A673 (cell line): ENCODE measurements around the gene NAB2. TPM values are rescaled to one million over a fixed set of nuclear protein-coding genes. Genes with fewer than 3 reads are reported as not detected.
"Not testable (repeated sequence)": the region's sequence is repeated elsewhere in the genome, so short reads cannot be mapped to it uniquely, and the experiment has no call there.

Source experiments
- BruUV-seq: library from RNA; stranded (reverse); fragments of 400-500 nt; replicated peaks from 2 replicates; lab custom pipeline; 2021; lab: Mats Ljungman, UMichigan
- CTCF ChIA-PET: fragments of 300-600 bp; sonication (Branson Sonifier 250); formaldehyde crosslinking; loops from one replicate; lab custom pipeline; 2022; ENCODE audit warnings: antibody characterized with exemption; lab: Charles Lee
- POLR2A ChIA-PET: fragments of 300-600 bp; sonication (Branson Sonifier 250); formaldehyde crosslinking; loops from one replicate; lab custom pipeline; 2022; ENCODE audit warnings: antibody characterized with exemption; ENCODE audit not compliant: low non-redundant PET; lab: Charles Lee
- DNase-seq: peaks from one replicate; pipeline ENCODE4 v3.0.0-alpha.2; 2015; ENCODE audit warnings: low spot score
- H3K27ac ChIP-seq: fragments of 200-600 bp; sonication (generic); 2 replicates; pipeline ENCODE4 v1.5.1; 2016; ENCODE audit warnings: mixed run types, low read depth, mild to moderate bottlenecking, mixed read lengths, antibody characterized with exemption, low read length; ENCODE audit not compliant: poor library complexity, severe bottlenecking
- H3K27me3 ChIP-seq: fragments of 200-600 bp; sonication (generic); replicated peaks from 2 replicates; pipeline ENCODE4 v1.6.1; 2017; ENCODE audit warnings: mixed run types, low read depth, mild to moderate bottlenecking, mixed read lengths, antibody characterized with exemption, low read length; ENCODE audit not compliant: insufficient read depth, poor library complexity
- H3K36me3 ChIP-seq: fragments of 200-600 bp; sonication (generic); 2 replicates; pipeline ENCODE4 v1.6.1; 2016; ENCODE audit warnings: mixed run types, mild to moderate bottlenecking, mixed read lengths, antibody characterized with exemption, low read length; ENCODE audit not compliant: insufficient read depth, poor library complexity, severe bottlenecking
- H3K4me1 ChIP-seq: fragments of 200-600 bp; sonication (generic); 2 replicates; pipeline ENCODE4 v1.6.1; 2017; ENCODE audit warnings: mixed run types, mild to moderate bottlenecking, mixed read lengths, antibody characterized with exemption, low read length; ENCODE audit not compliant: insufficient read depth, poor library complexity, severe bottlenecking
- H3K4me3 ChIP-seq: fragments of 200-600 bp; sonication (generic); 2 replicates; pipeline ENCODE4 v1.5.1; 2016; ENCODE audit warnings: low read depth, mixed run types, mild to moderate bottlenecking, mixed read lengths, low read length; ENCODE audit not compliant: poor library complexity, severe bottlenecking
- H3K9me3 ChIP-seq: fragments of 200-600 bp; sonication (generic); 2 replicates; pipeline ENCODE4 v1.6.1; 2016; ENCODE audit warnings: mixed run types, low read depth, mild to moderate bottlenecking, mixed read lengths, antibody characterized with exemption, low read length; ENCODE audit not compliant: poor library complexity, severe bottlenecking
- CTCF ChIP-seq: fragments of 300-800, 200-600 bp; sonication (generic); conservative IDR thresholded peaks from 2 replicates; pipeline ENCODE4 v1.5.1; 2017; ENCODE audit warnings: low read depth, mild to moderate bottlenecking, antibody characterized with exemption, low read length, moderate library complexity, mixed read lengths
- EZH2 ChIP-seq: fragments of 200-600 bp; sonication (generic); IDR thresholded peaks from 2 replicates; pipeline ENCODE4 v1.6.1; 2017; ENCODE audit warnings: borderline replicate concordance, low read depth, mild to moderate bottlenecking, mixed read lengths, antibody characterized with exemption, low read length; ENCODE audit not compliant: poor library complexity, severe bottlenecking
- intact Hi-C: fragments of 100-400 bp; cut with micrococcal nuclease; formaldehyde crosslinking; loops from one replicate; pipeline ENCODE4 v1.10.0; 2022; ENCODE audit not compliant: unreplicated experiment
- total RNA-seq: library from RNA; stranded (reverse); gene quantifications from 2 replicates; pipeline ENCODE4 v1.2.3, GENCODE V29; 2021

Gene NAB2
- total RNA-seq, 1 experiment from 2014 or later, result 61.8 TPM

- no peak overlapping the region for H3K27ac ChIP-seq
- no TSS peak for BruUV-seq
- DNase-seq, result no peak
- no peak overlapping the region for H3K4me3 ChIP-seq
- H3K9me3 ChIP-seq, result no peaks in the 10 kb centered on the region
- H3K4me1 ChIP-seq, result no peaks in the 10 kb centered on the region
- CTCF ChIA-PET, result no interaction called here
- POLR2A ChIA-PET, result no interaction called here
- intact Hi-C loops, result no loop called here
- TF ChIP-seq CTCF (no peak), EZH2 (no peak)
- H3K27me3 ChIP-seq, result no peaks in the 10 kb centered on the region
- no peaks in the 10 kb centered on the region for H3K36me3 ChIP-seq
Measured at GRCh38 chr12:57051011-57051410, 37.9 kb upstream of the NAB2 start.

- DNase-seq, H3K27me3 ChIP-seq, H3K4me3 ChIP-seq, H3K9me3 ChIP-seq, POLR2A ChIA-PET, BruUV-seq, CTCF ChIA-PET, H3K4me1 ChIP-seq, intact Hi-C loops, H3K27ac ChIP-seq: not testable (repeated sequence)
- H3K36me3 ChIP-seq, result peaks cover 17% of the 10 kb centered on the region
Measured at GRCh38 chr12:57053146-57053545, 35.8 kb upstream of the NAB2 start.

GRCh38 chr12:57053901-57054300, 35.0 kb upstream of the NAB2 start:
- H3K4me1 ChIP-seq, H3K27ac ChIP-seq, POLR2A ChIA-PET, H3K27me3 ChIP-seq, BruUV-seq, DNase-seq, H3K9me3 ChIP-seq, H3K4me3 ChIP-seq, CTCF ChIA-PET, intact Hi-C loops: not testable (repeated sequence)
- peaks cover 24% of the 10 kb centered on the region for H3K36me3 ChIP-seq

- no TSS peak for BruUV-seq
- no peak for DNase-seq
- Histone ChIP-seq H3K27me3 (no peaks in the 10 kb centered on the region), H3K4me1 (no peaks in the 10 kb centered on the region), H3K36me3 (peaks cover 43% of the 10 kb centered on the region), H3K9me3 (no peaks in the 10 kb centered on the region), H3K4me3 (no peak overlapping the region), H3K27ac (no peak overlapping the region)
- POLR2A ChIA-PET, result no interaction called here
- no peak for TF ChIP-seq CTCF
- TF ChIP-seq EZH2, result no peak
- CTCF ChIA-PET, result no interaction called here
- intact Hi-C loops, result no loop called here
Measured at GRCh38 chr12:57055824-57056223, 33.1 kb upstream of the NAB2 start.
